CD8-positive, alpha-beta memory T cell (primary cell): ENCODE results near the gene SUGP2. TPM values are rescaled to one million over a fixed set of nuclear protein-coding genes. Genes with fewer than 3 reads are reported as not detected.

Experiments
- CTCF ChIA-PET: fragments of 350-600 bp; sonication (Branson Sonifier 250); formaldehyde crosslinking; loops from one replicate; lab custom pipeline; 2021; ENCODE audit warnings: antibody characterized with exemption; lab: Charles Lee
- POLR2A ChIA-PET: fragments of 350-600 bp; sonication (Branson Sonifier 250); formaldehyde crosslinking; loops from one replicate; lab custom pipeline; 2021; ENCODE audit warnings: antibody characterized with exemption; lab: Charles Lee
- DNase-seq, 5 donors: peaks; one replicate each; pipeline versions ENCODE4 v3.0.0 to v3.0.0-alpha.2; 2020 to 2022; ENCODE audit warnings: mixed read lengths in 1 of 5
- H3K27ac ChIP-seq: one replicate; pipeline ENCODE4 v1.7.0; 2013; ENCODE audit warnings: low read depth, mild to moderate bottlenecking, low read length, moderate library complexity
- H3K27me3 ChIP-seq: 2 replicates; pipeline ENCODE4 v1.7.0; 2013; ENCODE audit warnings: low read length, mild to moderate bottlenecking; ENCODE audit not compliant: insufficient read depth, poor library complexity, severe bottlenecking
- H3K36me3 ChIP-seq: 2 replicates; pipeline ENCODE4 v1.7.0; 2013; ENCODE audit warnings: mild to moderate bottlenecking, low read length, moderate library complexity; ENCODE audit not compliant: insufficient read depth
- H3K4me1 ChIP-seq: 2 replicates; pipeline ENCODE4 v1.7.0; 2013; ENCODE audit warnings: mild to moderate bottlenecking, low read length, moderate library complexity; ENCODE audit not compliant: insufficient read depth
- H3K4me3 ChIP-seq: 2 replicates; pipeline ENCODE4 v1.7.0; 2013; ENCODE audit warnings: mild to moderate bottlenecking, low read length
- H3K9me3 ChIP-seq: 2 replicates; pipeline ENCODE4 v1.7.0; 2013; ENCODE audit warnings: mild to moderate bottlenecking, low read length
- H3K27ac Mint-ChIP-seq, 8 donors: one replicate each; pipeline ENCODE4 v1.8.0; 2020 to 2021; ENCODE audit warnings: mixed read lengths in 8 of 8, mild to moderate bottlenecking in 6 of 8, inconsistent platforms in 3 of 8, moderate library complexity in 3 of 8
- H3K27me3 Mint-ChIP-seq, 2 donors: one replicate each; pipeline ENCODE4 v1.8.0; 2020 to 2021; ENCODE audit warnings: mixed read lengths in 2 of 2, mild to moderate bottlenecking in 1 of 2, moderate library complexity in 1 of 2
- H3K36me3 Mint-ChIP-seq, 3 donors: one replicate each; pipeline ENCODE4 v1.8.0; 2020 to 2021; ENCODE audit warnings: mixed read lengths in 3 of 3, inconsistent platforms in 1 of 3, mild to moderate bottlenecking in 1 of 3
- H3K4me1 Mint-ChIP-seq, 3 donors: one replicate each; pipeline ENCODE4 v1.8.0; 2020 to 2021; ENCODE audit warnings: mixed read lengths in 3 of 3, inconsistent platforms in 1 of 3, mild to moderate bottlenecking in 1 of 3
- H3K4me3 Mint-ChIP-seq, 7 donors: one replicate each; pipeline ENCODE4 v1.8.0; 2020 to 2021; ENCODE audit warnings: mixed read lengths in 7 of 7, mild to moderate bottlenecking in 6 of 7, moderate library complexity in 4 of 7, inconsistent platforms in 2 of 7
- H3K9me3 Mint-ChIP-seq, 5 donors: one replicate each; pipeline ENCODE4 v1.8.0; 2020 to 2022; ENCODE audit warnings: mixed read lengths in 5 of 5, mild to moderate bottlenecking in 3 of 5, moderate library complexity in 2 of 5, inconsistent platforms in 1 of 5
- polyA plus RNA-seq: library from polyadenylated mRNA; unstranded; fragments of 300-500 nt; fragmentation: Illumina TruSeq; gene quantifications from one replicate; pipeline ENCODE4 v1.2.3, GENCODE V29; 2021
- total RNA-seq, 2 experiments: library from RNA; stranded (reverse); gene quantifications; one replicate each; pipeline ENCODE4 v1.2.3, GENCODE V29; 2021

The SUGP2 gene
- total and polyA plus RNA-seq, 3 experiments from 2014 or later, result 10.0 to 81.2 (median 77.6) TPM

DNA sequence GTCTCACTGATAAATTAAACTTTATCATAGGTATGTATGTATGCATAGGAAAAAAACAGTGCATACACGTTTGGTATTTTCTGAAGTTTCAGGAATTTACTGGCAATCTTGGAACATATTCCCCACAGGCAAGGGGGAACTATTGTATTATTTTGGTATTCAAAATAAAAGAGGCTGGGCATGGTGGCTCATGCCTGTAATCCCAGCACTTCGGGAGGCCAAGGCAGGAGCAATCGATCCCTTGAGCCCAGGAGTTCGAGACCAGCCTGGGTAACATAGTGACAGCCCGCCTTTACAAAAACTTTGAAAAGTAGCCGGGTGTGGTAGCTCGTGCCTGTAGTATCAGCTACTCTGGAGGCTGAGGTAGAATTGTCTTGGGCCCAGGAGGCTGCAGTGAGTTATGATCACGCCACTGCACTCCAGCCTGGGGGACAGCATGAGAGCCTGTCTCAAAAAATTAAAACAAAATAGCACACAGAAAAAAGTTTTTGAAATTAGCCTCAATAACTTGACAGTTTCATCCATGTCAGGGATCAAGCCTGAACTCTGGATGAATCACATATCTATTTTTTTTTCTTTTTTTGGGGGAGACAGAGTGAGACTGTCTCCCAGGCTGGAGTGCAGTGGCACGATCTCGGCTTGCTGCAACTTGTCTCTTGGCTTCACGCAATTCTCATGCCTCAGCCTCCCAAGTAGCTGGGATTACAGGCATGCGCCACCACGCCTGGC lies 63.2 kb downstream of the SUGP2 start:
- Histone ChIP-seq H3K27ac (no peak overlapping the region), H3K27me3 (no peaks in the 10 kb centered on the region), H3K4me3 (no peak overlapping the region), H3K4me1 (no peaks in the 10 kb centered on the region), H3K9me3 (no peaks in the 10 kb centered on the region), H3K36me3 (no peaks in the 10 kb centered on the region)
- DNase-seq, result no peak
- Mint-ChIP-seq H3K27me3 (peaks cover 17 to 29% of the 10 kb centered on the region in 2 donors), H3K4me3 (no peak overlapping the region), H3K9me3 (peaks cover 0 to 3% (median 0%) of the 10 kb centered on the region in 5 donors), H3K4me1 (no peaks in the 10 kb centered on the region), H3K36me3 (no peaks in the 10 kb centered on the region), H3K27ac (no peak overlapping the region)
- POLR2A ChIA-PET, result no interaction called here
- CTCF ChIA-PET, result no interaction called here

DNA sequence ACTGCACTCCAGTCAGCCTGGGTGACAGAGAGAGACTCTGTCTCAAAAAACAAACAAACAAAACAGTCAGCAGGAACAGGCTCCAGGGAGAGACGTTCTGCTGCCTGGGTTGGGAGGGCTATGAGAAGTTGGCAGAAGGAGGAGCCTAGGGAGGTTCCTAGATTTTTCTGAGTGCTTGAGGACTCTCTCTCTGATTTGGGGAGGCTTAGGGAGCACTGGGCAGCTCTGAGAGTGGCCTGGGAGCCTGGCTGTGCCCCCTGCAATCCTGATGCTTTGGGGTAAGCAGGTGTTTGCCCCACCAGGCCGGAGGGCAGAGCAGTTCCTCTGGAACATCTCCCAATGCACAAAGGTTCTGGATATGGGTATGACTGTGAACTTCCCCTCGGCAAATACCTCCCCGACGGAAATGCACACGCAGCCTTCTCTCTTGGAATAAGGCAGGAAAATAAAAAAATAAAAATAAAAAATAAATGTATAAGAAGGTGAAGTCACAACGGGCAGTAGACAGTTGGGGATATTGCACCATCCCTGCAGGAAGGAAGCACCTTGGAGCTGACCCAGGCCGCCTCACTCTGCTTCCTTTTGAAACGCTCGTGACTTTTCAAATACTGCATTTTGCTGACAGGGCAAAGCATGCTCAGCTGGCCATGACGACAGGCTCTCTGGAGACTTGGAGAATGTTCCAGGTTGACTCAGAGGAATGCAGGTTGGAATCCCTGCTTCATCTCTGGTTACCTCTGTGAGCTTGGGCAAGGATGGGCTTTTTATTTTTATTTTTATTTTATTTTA lies 65.8 kb downstream of the SUGP2 start:
- Mint-ChIP-seq H3K4me3 (no peak overlapping the region), H3K27me3 (peaks cover 18 to 26% of the 10 kb centered on the region in 2 donors), H3K27ac (no peak overlapping the region), H3K36me3 (no peaks in the 10 kb centered on the region), H3K9me3 (peaks cover 0 to 3% (median 0%) of the 10 kb centered on the region in 5 donors), H3K4me1 (no peaks in the 10 kb centered on the region)
- ChIA-PET POLR2A (no interaction called here), CTCF (no interaction called here)
- Histone ChIP-seq H3K27ac (no peak overlapping the region), H3K4me1 (no peaks in the 10 kb centered on the region), H3K4me3 (no peak overlapping the region), H3K9me3 (no peaks in the 10 kb centered on the region), H3K36me3 (no peaks in the 10 kb centered on the region), H3K27me3 (no peaks in the 10 kb centered on the region)
- DNase-seq, result no peak

GRCh38 chr19:18966307-18966706 lies 67.0 kb downstream of the SUGP2 start:
- Histone ChIP-seq H3K27ac (no peak overlapping the region), H3K27me3 (no peaks in the 10 kb centered on the region), H3K4me3 (no peak overlapping the region), H3K4me1 (no peaks in the 10 kb centered on the region), H3K36me3 (no peaks in the 10 kb centered on the region), H3K9me3 (no peaks in the 10 kb centered on the region)
- no peak for DNase-seq
- peaks cover 22 to 25% of the 10 kb centered on the region in 2 donors for H3K27me3 Mint-ChIP-seq
- POLR2A ChIA-PET, result no interaction called here
- H3K9me3 Mint-ChIP-seq, result peaks cover 0 to 3% (median 2%) of the 10 kb centered on the region in 5 donors
- no peak overlapping the region for H3K4me3 Mint-ChIP-seq
- CTCF ChIA-PET, result no interaction called here
- H3K4me1 Mint-ChIP-seq, result peaks cover 2 to 12% (median 8%) of the 10 kb centered on the region in 3 donors
- no peaks in the 10 kb centered on the region for H3K36me3 Mint-ChIP-seq
- H3K27ac Mint-ChIP-seq, result no peak overlapping the region

DNA sequence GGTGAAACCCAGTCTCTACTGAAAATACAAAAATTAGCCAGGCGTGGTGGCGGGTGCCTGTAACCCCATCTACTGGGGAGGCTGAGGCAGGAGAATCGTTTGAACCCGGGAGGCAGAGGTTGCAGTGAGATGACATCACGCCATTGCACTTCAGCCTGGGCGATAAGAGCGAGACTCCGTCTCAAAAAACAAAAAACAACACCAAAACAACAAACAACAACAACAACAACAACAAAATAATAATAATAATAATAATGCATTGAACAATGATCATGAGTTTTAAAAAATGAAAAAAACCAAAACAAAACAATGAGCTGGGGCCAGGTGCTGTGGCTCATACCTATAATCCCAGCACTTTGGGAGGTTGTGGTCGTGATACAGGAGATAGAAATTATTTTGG lies 69.2 kb downstream of the SUGP2 start:
- Histone ChIP-seq H3K27ac (no peak overlapping the region), H3K4me3 (no peak overlapping the region), H3K27me3 (no peaks in the 10 kb centered on the region), H3K4me1 (no peaks in the 10 kb centered on the region), H3K9me3 (no peaks in the 10 kb centered on the region), H3K36me3 (no peaks in the 10 kb centered on the region)
- no peak overlapping the region for H3K27ac Mint-ChIP-seq
- no peak for DNase-seq
- H3K4me1 Mint-ChIP-seq, result peaks cover 2 to 13% (median 10%) of the 10 kb centered on the region in 3 donors
- H3K9me3 Mint-ChIP-seq, result peaks cover 0 to 3% (median 2%) of the 10 kb centered on the region in 5 donors
- ChIA-PET POLR2A (no interaction called here), CTCF (no interaction called here)
- peaks cover 21 to 23% of the 10 kb centered on the region in 2 donors for H3K27me3 Mint-ChIP-seq
- H3K36me3 Mint-ChIP-seq, result no peaks in the 10 kb centered on the region
- no peak overlapping the region for H3K4me3 Mint-ChIP-seq

GRCh38 chr19:18961767-18962620 lies 71.3 kb downstream of the SUGP2 start:
- Mint-ChIP-seq H3K27ac (no peak overlapping the region), H3K4me1 (peaks cover 2 to 13% (median 10%) of the 10 kb centered on the region in 3 donors), H3K9me3 (peaks cover 0 to 2% (median 0%) of the 10 kb centered on the region in 5 donors), H3K4me3 (peak overlapping the region in 2 of 7 donors; percentile 14 to 44), H3K36me3 (no peaks in the 10 kb centered on the region), H3K27me3 (peaks cover 14 to 16% of the 10 kb centered on the region in 2 donors)
- no peaks in the 10 kb centered on the region for H3K4me1 ChIP-seq
- H3K36me3 ChIP-seq, result no peaks in the 10 kb centered on the region
- H3K27ac ChIP-seq, result no peak overlapping the region
- ChIA-PET CTCF (no interaction called here), POLR2A (no interaction called here)
- DNase-seq, result peak in 1 of 5 donors; percentile 11
- H3K27me3 ChIP-seq, result no peaks in the 10 kb centered on the region
- H3K9me3 ChIP-seq, result no peaks in the 10 kb centered on the region
- no peak overlapping the region for H3K4me3 ChIP-seq

DNA sequence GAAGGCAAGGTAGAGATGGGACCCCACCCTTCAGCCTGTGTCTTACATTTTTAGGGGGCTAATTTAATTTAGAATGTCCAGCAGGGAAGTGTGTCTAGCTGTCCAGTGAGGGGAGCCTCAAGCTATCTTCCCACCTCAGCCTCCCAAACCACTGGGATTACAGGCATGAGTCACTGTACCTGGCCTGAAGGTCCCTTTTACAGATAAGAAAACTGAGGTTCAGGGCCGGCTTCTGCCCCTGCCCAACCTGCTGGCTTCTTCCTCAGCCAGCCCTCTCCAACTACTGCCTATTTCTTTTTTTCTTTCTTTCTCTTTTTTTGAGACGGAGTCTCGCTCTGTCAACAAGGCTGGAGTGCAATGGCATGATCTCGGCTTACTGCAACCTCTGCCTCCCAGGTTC lies 72.9 kb downstream of the SUGP2 start:
- H3K9me3 Mint-ChIP-seq, result peaks cover 0 to 2% (median 0%) of the 10 kb centered on the region in 5 donors
- Histone ChIP-seq H3K27ac (no peak overlapping the region), H3K4me3 (no peak overlapping the region), H3K4me1 (no peaks in the 10 kb centered on the region), H3K36me3 (no peaks in the 10 kb centered on the region), H3K9me3 (no peaks in the 10 kb centered on the region), H3K27me3 (no peaks in the 10 kb centered on the region)
- CTCF ChIA-PET, result no interaction called here
- H3K27ac Mint-ChIP-seq, result no peak overlapping the region
- H3K27me3 Mint-ChIP-seq, result peaks cover 10 to 14% of the 10 kb centered on the region in 2 donors
- H3K4me1 Mint-ChIP-seq, result peaks cover 2 to 13% (median 10%) of the 10 kb centered on the region in 3 donors
- POLR2A ChIA-PET, result no interaction called here
- no peak overlapping the region for H3K4me3 Mint-ChIP-seq
- no peaks in the 10 kb centered on the region for H3K36me3 Mint-ChIP-seq
- no peak for DNase-seq

DNA sequence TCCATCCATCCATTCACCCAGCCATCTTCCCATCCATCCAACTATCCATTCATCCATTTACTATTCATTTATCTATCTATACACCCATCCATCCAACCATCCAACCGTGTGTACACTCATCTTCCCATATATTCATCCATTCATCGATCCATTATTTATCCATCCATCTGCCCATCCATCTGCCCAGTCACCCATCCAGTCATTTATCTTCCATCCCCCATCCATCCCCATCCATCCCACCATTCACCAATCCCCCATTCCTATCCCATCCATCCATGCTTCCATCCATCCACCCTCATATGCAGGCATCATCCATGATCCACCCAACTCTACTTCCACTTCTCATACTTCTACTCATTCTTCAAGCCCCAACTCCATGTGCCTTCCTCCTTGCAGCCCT lies 78.3 kb downstream of the SUGP2 start:
- H3K4me3 Mint-ChIP-seq, result no peak overlapping the region
- no peaks in the 10 kb centered on the region for H3K36me3 Mint-ChIP-seq
- Histone ChIP-seq H3K27ac (no peak overlapping the region), H3K36me3 (no peaks in the 10 kb centered on the region), H3K27me3 (no peaks in the 10 kb centered on the region), H3K9me3 (no peaks in the 10 kb centered on the region), H3K4me3 (no peak overlapping the region), H3K4me1 (no peaks in the 10 kb centered on the region)
- H3K9me3 Mint-ChIP-seq, result no peaks in the 10 kb centered on the region
- H3K27me3 Mint-ChIP-seq, result peaks cover 2 to 3% of the 10 kb centered on the region in 2 donors
- no peak overlapping the region for H3K27ac Mint-ChIP-seq
- CTCF ChIA-PET, result no interaction called here
- POLR2A ChIA-PET, result no interaction called here
- H3K4me1 Mint-ChIP-seq, result no peaks in the 10 kb centered on the region
- no peak for DNase-seq
